Measurements from ENCODE around the gene TCP10L. TPM values are rescaled to one million over a fixed set of nuclear protein-coding genes. Genes with fewer than 3 reads are reported as not detected.
A peak's percentile ranks its signal among the peaks of the same experiment; 100 is the strongest.

Gene TCP10L
- total and polyA plus RNA-seq, 2 of the 4 experiments (the other 2 are of a cell fraction) = 0.09 TPM; not detected in 1

GRCh38 chr21:32565856-32566465, 19.4 kb downstream of the TCP10L start:
- no peak for ATAC-seq (ENCODE audit: low read depth)
- H2BK5ac ChIP-seq (ENCODE audit: low read depth, low read length, poor library complexity, severe bottlenecking) = no peak overlapping the region
- intact Hi-C loops (cut with micrococcal nuclease) = no loop called here

More at GRCh38 chr21:32565856-32566465, 19.4 kb downstream of the TCP10L start:
- no peak overlapping the region for H3K27ac ChIP-seq (ENCODE audit: insufficient read depth, low read length)
- H2BK15ac ChIP-seq (ENCODE audit: low read depth, low read length) = no peak overlapping the region
- H3K4ac ChIP-seq (ENCODE audit: low read depth, low read length) = no peak overlapping the region
- no peak overlapping the region for H2AK5ac ChIP-seq (ENCODE audit: low read depth, low read length)
- H2BK120ac ChIP-seq (ENCODE audit: low read depth, low read length) = no peak overlapping the region
- H3K9me1 ChIP-seq (ENCODE audit: insufficient read depth, low read length) = no peaks in the 10 kb centered on the region
- ChIA-PET CTCF (no interaction called here), POLR2A (ENCODE audit: unreplicated experiment) (no interaction called here)
- no peak overlapping the region for H2AK9ac ChIP-seq (replicated peaks; ENCODE audit: low read depth, low read length, poor library complexity)
- H2BK20ac ChIP-seq (ENCODE audit: low read depth, low read length) = no peak overlapping the region
- no peak overlapping the region for H3K4me3 ChIP-seq (ENCODE audit: insufficient read depth, low read depth, low read length)
- H3K56ac ChIP-seq (ENCODE audit: extremely low read depth, insufficient read depth, low read length) = no peak overlapping the region
- no peaks in the 10 kb centered on the region for H3K27me3 ChIP-seq (ENCODE audit: control insufficient read depth, insufficient read depth, low read length)
- H3K14ac ChIP-seq (replicated peaks; ENCODE audit: low read depth, low read length) = no peak overlapping the region
- H4K91ac ChIP-seq (ENCODE audit: insufficient read depth, low read depth, low read length) = no peak overlapping the region
- no peak overlapping the region for H3K4me2 ChIP-seq (ENCODE audit: low read depth, low read length)
- no peaks in the 10 kb centered on the region for H3K36me3 ChIP-seq (ENCODE audit: control insufficient read depth, insufficient read depth, low read length)
- H3K9ac ChIP-seq (ENCODE audit: low read depth, low read length) = no peak overlapping the region
- H4K5ac ChIP-seq (ENCODE audit: low read depth, low read length) = no peak overlapping the region
- H3K23ac ChIP-seq (ENCODE audit: low read depth, low read length) = no peak overlapping the region
- no TSS peak for BruUV-seq (replicated peaks)
- H3K4me1 ChIP-seq (ENCODE audit: control insufficient read depth, insufficient read depth, low read length) = no peaks in the 10 kb centered on the region
- peak; percentile 48 for DNase-seq
- in situ Hi-C loops (cut with MboI; ENCODE audit: low sequenced_read_pairs) (no loop called here), dilution Hi-C loops (cut with HindIII; ENCODE audit: low sequenced_read_pairs, unreplicated experiment) (no loop called here)
- H3K9me3 ChIP-seq (ENCODE audit: control insufficient read depth, insufficient read depth, low read length) = no peaks in the 10 kb centered on the region; the same call in 1 of the 2 replicates
- no peaks in the 10 kb centered on the region for H4K20me1 ChIP-seq (ENCODE audit: insufficient read depth, low read length)
- no peak overlapping the region for H4K8ac ChIP-seq (ENCODE audit: low read depth in 2 of 2, low read length in 2 of 2)
- WGBS, 2 experiments (ENCODE audit: extremely low coverage in 2 of 2, insufficient read length in 1 of 2) = no CpG with 5 or more reads among the region's 2 CpGs
- H3K18ac ChIP-seq (ENCODE audit: low read depth, low read length) = no peak overlapping the region
- H3K79me1 ChIP-seq (ENCODE audit: low read depth in 1 of 2, low read length in 2 of 2) = no peaks in the 10 kb centered on the region
- no peak overlapping the region for H2AFZ ChIP-seq (replicated peaks; ENCODE audit: low read length, poor library complexity)
- peak; percentile 33; the same call in 1 of the 2 replicates for TF ChIP-seq FOS (IDR thresholded peaks at IDR 0.05; ENCODE audit: low read depth, low read length)
- TF ChIP-seq CHD1 (IDR thresholded peaks at IDR 0.05; ENCODE audit: low read depth, low read length) = no peak

Data from IMR-90 (cell line).